HFFc6 (cell line): ENCODE measurements around the gene GPR17. TPM values are rescaled to one million over a fixed set of nuclear protein-coding genes. Genes with fewer than 3 reads are reported as not detected.
A peak's percentile ranks its signal among the peaks of the same experiment; 100 is the strongest.

Source experiments
- DNase-seq: peaks from one replicate; pipeline ENCODE4 v3.0.0-alpha.2; 2018
- H3K27ac Mint-ChIP-seq: 2 replicates; pipeline ENCODE4 v1.8.0; 2020; ENCODE audit warnings: mild to moderate bottlenecking, mixed read lengths
- H3K27me3 Mint-ChIP-seq: 2 replicates; pipeline ENCODE4 v1.8.0; 2021; ENCODE audit warnings: mild to moderate bottlenecking, moderate library complexity, mixed read lengths; ENCODE audit not compliant: insufficient read depth
- H3K36me3 Mint-ChIP-seq: 2 replicates; pipeline ENCODE4 v1.8.0; 2021; ENCODE audit warnings: low read depth, mixed read lengths
- H3K4me1 Mint-ChIP-seq: 2 replicates; pipeline ENCODE4 v1.8.0; 2020; ENCODE audit warnings: low read depth, mixed read lengths
- H3K4me3 Mint-ChIP-seq: 2 replicates; pipeline ENCODE4 v1.8.0; 2020; ENCODE audit warnings: mild to moderate bottlenecking, moderate library complexity, mixed read lengths
- H3K9me3 Mint-ChIP-seq: 2 replicates; pipeline ENCODE4 v1.8.0; 2020; ENCODE audit warnings: mild to moderate bottlenecking, mixed read lengths
- CTCF ChIP-seq: fragments of 200-600 bp; sonication (generic); IDR thresholded peaks from 2 replicates; pipeline ENCODE4 v1.5.0; 2021; ENCODE audit warnings: antibody characterized with exemption, mild to moderate bottlenecking
- total RNA-seq, 6 experiments: library from RNA; stranded (reverse); fragmentation: NEBNext Ultra II Directional; extraction: Animal tissue kit (Norgen Biotek cat#: 25700); gene quantifications; 2 replicates in 1 of 6; 3 replicates in 5 of 6; pipeline ENCODE4 v1.2.3, GENCODE V29; 2021

The GPR17 gene
- total RNA-seq, 6 experiments from 2014 or later: not detected

GRCh38 chr2:127599211-127599610 lies 46.7 kb upstream of the GPR17 start:
- Mint-ChIP-seq H3K4me1 (peaks cover 44% of the 10 kb centered on the region), H3K27ac (peak overlapping the region; percentile 25), H3K9me3 (peaks cover 62% of the 10 kb centered on the region), H3K27me3 (no peaks in the 10 kb centered on the region), H3K4me3 (peak overlapping the region; percentile 50), H3K36me3 (peaks cover 59% of the 10 kb centered on the region)
- TF ChIP-seq CTCF: no peak
- no peak for DNase-seq

- 0 out of 2 replicates have a peak, but pooled peaks cover 1% of the 10 kb centered on the region for H3K4me1 Mint-ChIP-seq
- no peak for DNase-seq
- no peak overlapping the region for H3K27ac Mint-ChIP-seq
- peaks cover 38% of the 10 kb centered on the region for H3K9me3 Mint-ChIP-seq
- H3K4me3 Mint-ChIP-seq: no peak overlapping the region
- H3K36me3 Mint-ChIP-seq: peaks cover 37% of the 10 kb centered on the region
- H3K27me3 Mint-ChIP-seq: no peaks in the 10 kb centered on the region; the same call in 1 of the 2 replicates
- no peak for TF ChIP-seq CTCF
These were observed 41.0 kb upstream of the GPR17 start for GRCh38 chr2:127604986-127605385.

GRCh38 chr2:127605691-127606263 lies 40.2 kb upstream of the GPR17 start:
- no peaks in the 10 kb centered on the region for H3K4me1 Mint-ChIP-seq
- DNase-seq: no peak
- no peak for TF ChIP-seq CTCF
- peaks cover 36% of the 10 kb centered on the region for H3K9me3 Mint-ChIP-seq
- no peak overlapping the region for H3K4me3 Mint-ChIP-seq
- no peak overlapping the region for H3K27ac Mint-ChIP-seq
- H3K27me3 Mint-ChIP-seq: no peaks in the 10 kb centered on the region; the same call in 1 of the 2 replicates
- H3K36me3 Mint-ChIP-seq: peaks cover 40% of the 10 kb centered on the region

GRCh38 chr2:127606625-127607398 lies 39.1 kb upstream of the GPR17 start:
- Mint-ChIP-seq H3K27ac (no peak overlapping the region), H3K36me3 (peaks cover 38% of the 10 kb centered on the region), H3K4me1 (no peaks in the 10 kb centered on the region), H3K4me3 (no peak overlapping the region), H3K27me3 (no peaks in the 10 kb centered on the region; the same call in 1 of the 2 replicates), H3K9me3 (peaks cover 30% of the 10 kb centered on the region)
- no peak for TF ChIP-seq CTCF
- DNase-seq: no peak

GRCh38 chr2:127607399-127607908 lies 38.5 kb upstream of the GPR17 start:
- Mint-ChIP-seq H3K9me3 (peaks cover 23% of the 10 kb centered on the region), H3K4me1 (no peaks in the 10 kb centered on the region), H3K27me3 (no peaks in the 10 kb centered on the region; the same call in 1 of the 2 replicates), H3K27ac (no peak overlapping the region), H3K4me3 (no peak overlapping the region), H3K36me3 (peaks cover 32% of the 10 kb centered on the region)
- no peak for TF ChIP-seq CTCF
- no peak for DNase-seq
